Keratinocyte (primary cell): ENCODE measurements around the gene TLR9. TPM values are rescaled to one million over a fixed set of nuclear protein-coding genes. Genes with fewer than 3 reads are reported as not detected.

Experiments used
- DNase-seq: peaks from one replicate; pipeline ENCODE4 v3.0.0-alpha.2; 2011; ENCODE audit warnings: low read depth, missing footprints, low spot score
- FAIRE-seq: peaks from 2 replicates; lab custom pipeline; 2011; peaks lifted over from hg19 to GRCh38; lab: Jason Lieb, UNC
- H2AFZ ChIP-seq: 2 replicates; pipeline ENCODE4 v1.6.0; 2012; ENCODE audit warnings: low read length, control low read depth, inconsistent platforms; ENCODE audit not compliant: control insufficient read depth
- H3K27ac ChIP-seq: 2 replicates; pipeline ENCODE4 v1.5.1; 2011; ENCODE audit warnings: low read length; ENCODE audit not compliant: control insufficient read depth, insufficient read depth
- H3K27me3 ChIP-seq: 3 replicates; pipeline ENCODE4 v1.6.0; 2011; ENCODE audit warnings: low read length; ENCODE audit not compliant: control insufficient read depth, insufficient read depth; ENCODE audit errors: extremely low read depth
- H3K36me3 ChIP-seq, 2 experiments: 2 replicates in 1 of 2; 3 replicates in 1 of 2; pipeline ENCODE4 v1.5.1; 2011; ENCODE audit warnings: low read length in 2 of 2, mild to moderate bottlenecking in 1 of 2; ENCODE audit not compliant: control insufficient read depth in 2 of 2, insufficient read depth in 2 of 2; ENCODE audit errors: extremely low read depth in 1 of 2
- H3K4me1 ChIP-seq: 3 replicates; pipeline ENCODE4 v1.5.1; 2011; ENCODE audit warnings: low read length; ENCODE audit not compliant: control insufficient read depth, insufficient read depth; ENCODE audit errors: extremely low read depth
- H3K4me2 ChIP-seq: 3 replicates; pipeline ENCODE4 v1.6.0; 2011; ENCODE audit warnings: low read depth, low read length; ENCODE audit not compliant: control insufficient read depth, insufficient read depth; ENCODE audit errors: extremely low read depth
- H3K4me3 ChIP-seq, 3 experiments: fragments of 200-600 bp in 1 of 3; sonication (generic) in 1 of 3; 2 replicates in 2 of 3; 3 replicates in 1 of 3; pipeline ENCODE4 v1.5.1; 2011 to 2016; ENCODE audit warnings: low read length in 3 of 3, mild to moderate bottlenecking in 3 of 3, control low read depth in 2 of 3, inconsistent platforms in 1 of 3, low read depth in 1 of 3, mixed read lengths in 1 of 3, mixed run types in 1 of 3, moderate library complexity in 1 of 3; ENCODE audit not compliant: control insufficient read depth in 2 of 3, insufficient read depth in 2 of 3; ENCODE audit errors: extremely low read depth in 1 of 3
- H3K79me2 ChIP-seq: 2 replicates; pipeline ENCODE4 v1.6.0; 2012; ENCODE audit warnings: low read length; ENCODE audit not compliant: control insufficient read depth, insufficient read depth
- H3K9ac ChIP-seq: 3 replicates; pipeline ENCODE4 v1.6.0; 2011; ENCODE audit warnings: low read length; ENCODE audit not compliant: control insufficient read depth, insufficient read depth; ENCODE audit errors: extremely low read depth
- H3K9me1 ChIP-seq: 3 replicates; pipeline ENCODE4 v1.6.0; 2011; ENCODE audit warnings: low read length; ENCODE audit not compliant: control insufficient read depth, insufficient read depth; ENCODE audit errors: extremely low read depth
- H3K9me3 ChIP-seq: 2 replicates; pipeline ENCODE4 v1.5.1; 2012; ENCODE audit warnings: low read depth, low read length; ENCODE audit not compliant: control insufficient read depth
- H4K20me1 ChIP-seq: 3 replicates; pipeline ENCODE4 v1.6.0; 2011; ENCODE audit warnings: low read length; ENCODE audit not compliant: control insufficient read depth, insufficient read depth; ENCODE audit errors: extremely low read depth
- EZH2 ChIP-seq: IDR thresholded peaks from one replicate; pipeline ENCODE4 v1.6.1; 2012; ENCODE audit warnings: inconsistent platforms, mild to moderate bottlenecking, low read length, moderate library complexity
- dilution Hi-C: fragments of 300-500 bp; cut with MboI; formaldehyde crosslinking; loops from one replicate; pipeline ENCODE4 v1.7.0; 2020; ENCODE audit warnings: low sequenced_read_pairs; ENCODE audit not compliant: extremely low pct_ligation_motif_present
- polyA plus RNA-seq, 5 experiments: library from polyadenylated mRNA; depleted of rRNA in 3 of 5; stranded (reverse) in 3 of 5; stranded (forward) in 1 of 5; unstranded in 1 of 5; fragments of >200 nt; gene quantifications; 1 replicate in 1 of 5; 2 replicates in 3 of 5; 3 replicates in 1 of 5; pipeline versions ENCODE4 v1.2.1 to v1.2.3, GENCODE V29; 2011 to 2012; ENCODE audit warnings: missing spikeins in 2 of 5, low read depth in 1 of 5, low replicate concordance in 1 of 5
- TF ChIP-seq, protein P1 (sequence below), 3 experiments: IDR thresholded peaks in 1 of 3; conservative IDR thresholded peaks in 1 of 3; optimal IDR thresholded peaks in 1 of 3; 2 replicates in 2 of 3; 3 replicates in 1 of 3; pipeline versions ENCODE3 to v1.5.1; 2011; ENCODE audit warnings: low read length in 3 of 3, mild to moderate bottlenecking in 3 of 3, moderate library complexity in 2 of 3, control low read depth in 1 of 3, inconsistent platforms in 1 of 3; ENCODE audit not compliant: insufficient read depth in 2 of 3; ENCODE audit errors: extremely low read depth in 1 of 3

Gene TLR9
- polyA plus RNA-seq, 1 donor (not counting 4 experiments of a cell fraction or from before 2014, with no cell fraction given) = not detected

DNA sequence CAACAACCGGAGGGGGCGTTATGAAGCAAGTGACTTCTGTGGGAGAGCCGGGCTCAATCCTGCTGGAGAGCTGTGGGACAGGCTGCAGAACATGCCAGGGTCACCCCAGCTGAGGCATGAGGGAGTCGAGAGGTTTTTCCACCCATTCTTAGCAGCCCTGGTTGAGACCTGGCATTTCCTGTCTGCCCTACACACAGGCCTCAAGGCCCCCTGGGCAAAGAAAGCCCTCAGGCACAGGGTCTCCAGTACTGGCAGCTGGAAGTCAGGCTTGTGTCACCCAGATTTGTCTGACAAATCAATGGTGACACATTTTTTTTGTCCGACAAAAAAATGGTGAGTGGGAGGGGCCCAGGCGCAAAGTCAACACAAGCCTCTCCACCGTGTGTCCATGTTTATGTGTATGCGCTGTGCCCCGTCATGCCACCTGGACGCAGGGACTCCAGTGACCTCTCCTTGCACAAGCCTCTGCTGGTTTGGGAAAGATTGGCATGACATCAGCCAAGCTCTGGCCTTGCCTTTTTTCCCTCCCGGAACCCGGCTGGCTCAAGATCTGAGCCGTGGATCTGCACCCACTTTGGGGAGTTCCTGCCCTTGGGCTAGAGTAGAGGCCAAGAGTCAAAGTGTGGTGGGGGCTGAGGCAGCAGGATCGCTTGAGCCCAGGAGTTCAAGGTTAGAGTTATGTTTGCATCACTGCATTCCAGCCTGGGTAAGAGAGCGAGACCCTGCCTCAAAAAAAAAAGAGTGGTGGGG is 48.3 kb downstream of the TLR9 start:
- FAIRE-seq (no peak), DNase-seq (no peak)
- Histone ChIP-seq H3K4me1 (peaks cover 11% of the 10 kb centered on the region), H3K4me3 (no peak overlapping the region), H3K9me1 (no peaks in the 10 kb centered on the region), H3K27ac (no peak overlapping the region), H3K36me3 (no peaks in the 10 kb centered on the region), H3K9me3 (no peaks in the 10 kb centered on the region), H4K20me1 (no peaks in the 10 kb centered on the region), H3K27me3 (no peaks in the 10 kb centered on the region), H2AFZ (no peak overlapping the region), H3K4me2 (no peak overlapping the region), H3K79me2 (no peaks in the 10 kb centered on the region), H3K9ac (no peak overlapping the region)
- dilution Hi-C loops = no loop called here
- TF ChIP-seq, protein P1, sequence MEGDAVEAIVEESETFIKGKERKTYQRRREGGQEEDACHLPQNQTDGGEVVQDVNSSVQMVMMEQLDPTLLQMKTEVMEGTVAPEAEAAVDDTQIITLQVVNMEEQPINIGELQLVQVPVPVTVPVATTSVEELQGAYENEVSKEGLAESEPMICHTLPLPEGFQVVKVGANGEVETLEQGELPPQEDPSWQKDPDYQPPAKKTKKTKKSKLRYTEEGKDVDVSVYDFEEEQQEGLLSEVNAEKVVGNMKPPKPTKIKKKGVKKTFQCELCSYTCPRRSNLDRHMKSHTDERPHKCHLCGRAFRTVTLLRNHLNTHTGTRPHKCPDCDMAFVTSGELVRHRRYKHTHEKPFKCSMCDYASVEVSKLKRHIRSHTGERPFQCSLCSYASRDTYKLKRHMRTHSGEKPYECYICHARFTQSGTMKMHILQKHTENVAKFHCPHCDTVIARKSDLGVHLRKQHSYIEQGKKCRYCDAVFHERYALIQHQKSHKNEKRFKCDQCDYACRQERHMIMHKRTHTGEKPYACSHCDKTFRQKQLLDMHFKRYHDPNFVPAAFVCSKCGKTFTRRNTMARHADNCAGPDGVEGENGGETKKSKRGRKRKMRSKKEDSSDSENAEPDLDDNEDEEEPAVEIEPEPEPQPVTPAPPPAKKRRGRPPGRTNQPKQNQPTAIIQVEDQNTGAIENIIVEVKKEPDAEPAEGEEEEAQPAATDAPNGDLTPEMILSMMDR (optimal IDR thresholded peaks at IDR 0.05 in 1 of 3, IDR thresholded peaks at IDR 0.05 in 1 of 3, conservative IDR thresholded peaks at IDR 0.05 in 1 of 3; ENCODE audit: extremely low read depth in 1 of 3, insufficient read depth in 2 of 3, low read length in 3 of 3) = no peak
- no peak for TF ChIP-seq EZH2

DNA sequence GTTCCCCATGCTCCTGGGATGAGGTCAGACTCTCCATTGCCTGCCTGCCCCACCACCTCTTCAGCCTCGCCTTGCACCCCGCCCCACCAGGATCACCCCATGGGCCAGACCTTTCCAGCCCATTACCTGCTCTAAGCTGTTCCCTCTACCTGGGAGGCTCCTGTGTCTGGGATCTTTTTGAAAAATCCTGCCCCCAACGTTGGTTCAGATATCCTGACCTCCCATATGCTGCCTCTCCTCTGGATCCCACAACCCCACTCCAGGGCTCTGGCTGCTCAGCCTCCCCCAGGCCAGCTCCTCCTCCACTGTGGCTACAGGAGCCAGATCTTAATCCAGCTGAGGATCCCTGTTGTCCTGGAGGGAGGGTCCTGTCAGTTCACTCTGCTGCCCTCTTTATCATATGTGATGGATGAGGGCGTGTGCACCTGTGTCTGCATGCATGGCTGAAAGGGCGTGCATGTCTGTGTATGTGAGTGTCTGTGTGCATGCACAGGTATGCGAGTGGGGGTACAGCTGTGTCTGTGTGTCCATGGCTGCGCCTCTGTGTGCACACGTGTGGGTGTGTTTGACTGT is 49.2 kb downstream of the TLR9 start:
- Histone ChIP-seq H3K4me1 (peaks cover 12% of the 10 kb centered on the region), H3K9ac (no peak overlapping the region), H3K9me3 (no peaks in the 10 kb centered on the region), H3K27ac (no peak overlapping the region), H3K79me2 (no peaks in the 10 kb centered on the region), H2AFZ (no peak overlapping the region), H3K4me2 (no peak overlapping the region), H3K36me3 (no peaks in the 10 kb centered on the region), H3K4me3 (no peak overlapping the region), H3K9me1 (no peaks in the 10 kb centered on the region), H4K20me1 (no peaks in the 10 kb centered on the region), H3K27me3 (no peaks in the 10 kb centered on the region)
- dilution Hi-C loops = no loop called here
- FAIRE-seq = no peak
- TF ChIP-seq EZH2 = no peak
- TF ChIP-seq, protein P1 (optimal IDR thresholded peaks at IDR 0.05 in 1 of 3, IDR thresholded peaks at IDR 0.05 in 1 of 3, conservative IDR thresholded peaks at IDR 0.05 in 1 of 3; ENCODE audit: extremely low read depth in 1 of 3, insufficient read depth in 2 of 3, low read length in 3 of 3) = no peak
- DNase-seq = no peak
